Muscle of leg (tissue), 11 donors: ENCODE data around the gene GNB1L. TPM values are rescaled to one million over a fixed set of nuclear protein-coding genes. Genes with fewer than 3 reads are reported as not detected.

Source experiments
- DNase-seq: peaks from one replicate; pipeline ENCODE4 v3.0.0; 2013
- H3K27ac ChIP-seq: one replicate; pipeline ENCODE4 v1.5.1; 2013; ENCODE audit warnings: mild to moderate bottlenecking, low read length, control low read depth
- H3K27me3 ChIP-seq: one replicate; pipeline ENCODE4 v1.6.1; 2013; ENCODE audit warnings: low read length; ENCODE audit not compliant: control insufficient read depth, insufficient read depth
- H3K36me3 ChIP-seq: one replicate; pipeline ENCODE4 v1.6.1; 2013; ENCODE audit warnings: low read length; ENCODE audit not compliant: control insufficient read depth, insufficient read depth
- H3K4me1 ChIP-seq: one replicate; pipeline ENCODE4 v1.6.1; 2013; ENCODE audit warnings: low read length; ENCODE audit not compliant: control insufficient read depth, insufficient read depth
- H3K4me3 ChIP-seq: one replicate; pipeline ENCODE4 v1.5.1; 2013; ENCODE audit warnings: low read length, control low read depth
- H3K9me3 ChIP-seq: replicated peaks from 2 replicates; pipeline ENCODE4 v1.6.1; 2013; ENCODE audit warnings: low read depth, low read length; ENCODE audit not compliant: control insufficient read depth
- WGBS: methylation state at CpG from one replicate; pipeline ENCODE4 v1.1.5; 2013; ENCODE audit warnings: missing lambda C conversion rate; ENCODE audit not compliant: insufficient coverage; 5-methylcytosine and 5-hydroxymethylcytosine counted together
- polyA plus RNA-seq, 8 donors: library from polyadenylated mRNA; unstranded; fragments of 120-200 nt; gene quantifications; one replicate each; pipeline versions ENCODE4 v1.2.1 to v1.2.3, GENCODE V29; 2013; ENCODE audit warnings: inconsistent platforms in 1 of 8, low replicate concordance in 1 of 8; ENCODE audit not compliant: insufficient read length in 8 of 8, insufficient read depth in 1 of 8
- total RNA-seq: library from RNA; stranded (reverse); fragments of 120-200 nt; gene quantifications from one replicate; pipeline ENCODE4 v1.2.4, GENCODE V29; 2013

Gene GNB1L
- total and polyA plus RNA-seq, 9 donors = 3.0 to 6.9 (median 4.6) TPM

DNA sequence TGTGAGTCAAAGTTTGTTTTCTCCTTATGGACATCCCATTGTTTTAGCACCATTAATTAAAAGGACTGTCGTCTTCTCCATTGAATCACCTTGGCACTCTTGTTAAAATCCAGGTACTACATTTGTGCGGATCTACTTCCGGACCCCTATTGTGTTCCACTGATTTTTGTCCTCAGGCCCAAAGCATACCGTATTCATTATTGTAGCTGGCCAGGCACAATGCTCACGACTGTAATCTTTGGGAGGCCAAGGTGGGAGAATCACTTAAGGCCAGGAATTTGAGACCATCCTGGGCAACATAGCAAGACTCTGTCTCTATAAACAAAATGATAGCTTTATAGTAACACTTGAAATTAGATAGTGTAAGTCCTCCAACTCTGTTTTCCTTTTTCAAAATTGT is 8.9 kb upstream of the GNB1L start:
- no peaks in the 10 kb centered on the region for H3K27me3 ChIP-seq
- peaks cover 2% of the 10 kb centered on the region for H3K36me3 ChIP-seq
- DNase-seq = no peak
- no peaks in the 10 kb centered on the region for H3K9me3 ChIP-seq
- no peak overlapping the region for H3K27ac ChIP-seq
- no peak overlapping the region for H3K4me3 ChIP-seq
- 91% methylated on average over 4 of the region's 5 CpGs for WGBS
- H3K4me1 ChIP-seq = no peaks in the 10 kb centered on the region

GRCh38 chr22:19862619-19863246 is 8.1 kb upstream of the GNB1L start:
- Histone ChIP-seq H3K27ac (no peak overlapping the region), H3K4me3 (no peak overlapping the region), H3K27me3 (no peaks in the 10 kb centered on the region), H3K9me3 (no peaks in the 10 kb centered on the region), H3K4me1 (no peaks in the 10 kb centered on the region), H3K36me3 (peaks cover 2% of the 10 kb centered on the region)
- 100% methylated on average over 4 of the region's 13 CpGs for WGBS
- peak; percentile 47 for DNase-seq

GRCh38 chr22:19859861-19860510 is 5.3 kb upstream of the GNB1L start:
- no peak for DNase-seq
- no peak overlapping the region for H3K27ac ChIP-seq
- H3K27me3 ChIP-seq = no peaks in the 10 kb centered on the region
- 100% methylated on average over 5 of the region's 8 CpGs for WGBS
- peaks cover 10% of the 10 kb centered on the region for H3K4me1 ChIP-seq
- no peaks in the 10 kb centered on the region for H3K9me3 ChIP-seq
- no peak overlapping the region for H3K4me3 ChIP-seq
- peaks cover 2% of the 10 kb centered on the region for H3K36me3 ChIP-seq

GRCh38 chr22:19857382-19857781 is 2.7 kb upstream of the GNB1L start:
- Histone ChIP-seq H3K9me3 (no peaks in the 10 kb centered on the region), H3K36me3 (peaks cover 2% of the 10 kb centered on the region), H3K27me3 (no peaks in the 10 kb centered on the region), H3K4me3 (no peak overlapping the region), H3K4me1 (peaks cover 27% of the 10 kb centered on the region), H3K27ac (no peak overlapping the region)
- no peak for DNase-seq
- WGBS = no CpG with 5 or more reads among the region's 3 CpGs

DNA sequence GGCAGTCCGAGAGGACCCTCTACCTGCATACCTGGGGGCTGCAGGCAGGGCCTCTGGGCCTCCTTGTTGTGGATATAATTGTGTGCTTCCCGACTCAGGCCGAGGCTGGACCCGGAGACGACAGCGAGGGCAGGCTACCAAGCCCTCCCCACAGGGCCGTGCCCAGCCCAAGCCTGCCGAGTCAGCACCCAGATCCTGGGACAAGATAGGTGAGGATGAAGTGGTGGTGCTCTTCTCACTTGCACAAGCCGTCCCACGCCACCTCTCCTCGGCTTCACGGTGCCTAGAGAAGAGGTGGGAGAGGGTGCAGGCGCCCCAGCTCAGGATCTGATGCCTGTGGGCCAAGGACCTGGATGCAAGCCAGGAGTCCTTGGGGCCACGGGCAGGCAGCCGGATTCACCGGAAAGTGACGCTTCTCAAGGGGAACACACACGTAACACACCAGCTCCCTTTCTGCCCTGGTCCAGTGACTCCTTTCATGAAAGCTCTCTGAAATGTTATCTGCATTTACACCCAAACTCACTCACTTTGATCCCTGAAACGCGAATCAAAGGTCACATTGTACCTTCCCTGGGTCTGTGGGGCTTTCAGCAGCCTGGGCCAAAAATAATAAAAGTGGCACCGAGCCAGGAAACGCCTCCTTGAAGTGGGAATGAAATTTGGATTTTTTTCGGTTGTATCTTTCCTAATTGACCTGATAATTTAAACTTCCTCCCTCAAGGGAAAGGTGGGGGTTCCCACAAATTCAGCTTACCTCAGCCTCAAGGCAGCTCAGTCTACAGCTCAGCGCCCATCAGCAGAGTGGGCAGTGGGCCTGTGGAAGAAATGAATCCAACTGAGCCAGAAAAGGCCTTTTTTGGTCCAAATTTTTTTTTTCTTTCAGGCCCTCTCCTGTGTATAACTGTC is 1.1 kb upstream of the GNB1L start:
- Histone ChIP-seq H3K27ac (peak overlapping the region; percentile 89), H3K4me1 (peaks cover 28% of the 10 kb centered on the region), H3K9me3 (no peaks in the 10 kb centered on the region), H3K36me3 (peaks cover 17% of the 10 kb centered on the region), H3K27me3 (no peaks in the 10 kb centered on the region), H3K4me3 (peak overlapping the region; percentile 97)
- DNase-seq = peak; percentile 60
- 2% methylated on average over 12 of the region's 24 CpGs for WGBS

GRCh38 chr22:19853879-19854777 is 546 bp downstream of the GNB1L start:
- 2% methylated on average over 49 of the region's 49 CpGs for WGBS
- DNase-seq = no peak

GRCh38 chr22:19853058-19853878 is 1.4 kb downstream of the GNB1L start:
- Histone ChIP-seq H3K27ac (no peak overlapping the region), H3K4me3 (peak overlapping the region; percentile 97), H3K36me3 (peaks cover 34% of the 10 kb centered on the region), H3K27me3 (no peaks in the 10 kb centered on the region), H3K9me3 (no peaks in the 10 kb centered on the region), H3K4me1 (peaks cover 28% of the 10 kb centered on the region)
- 44% methylated on average over 11 of the region's 11 CpGs for WGBS
- DNase-seq = peak; percentile 21

More at GRCh38 chr22:19853879-19854777, 546 bp downstream of the GNB1L start:
- Histone ChIP-seq H3K36me3 (peaks cover 26% of the 10 kb centered on the region), H3K4me1 (peaks cover 28% of the 10 kb centered on the region), H3K9me3 (no peaks in the 10 kb centered on the region), H3K27me3 (no peaks in the 10 kb centered on the region), H3K27ac (peak overlapping the region; percentile 88), H3K4me3 (peak overlapping the region; percentile 97)

DNA sequence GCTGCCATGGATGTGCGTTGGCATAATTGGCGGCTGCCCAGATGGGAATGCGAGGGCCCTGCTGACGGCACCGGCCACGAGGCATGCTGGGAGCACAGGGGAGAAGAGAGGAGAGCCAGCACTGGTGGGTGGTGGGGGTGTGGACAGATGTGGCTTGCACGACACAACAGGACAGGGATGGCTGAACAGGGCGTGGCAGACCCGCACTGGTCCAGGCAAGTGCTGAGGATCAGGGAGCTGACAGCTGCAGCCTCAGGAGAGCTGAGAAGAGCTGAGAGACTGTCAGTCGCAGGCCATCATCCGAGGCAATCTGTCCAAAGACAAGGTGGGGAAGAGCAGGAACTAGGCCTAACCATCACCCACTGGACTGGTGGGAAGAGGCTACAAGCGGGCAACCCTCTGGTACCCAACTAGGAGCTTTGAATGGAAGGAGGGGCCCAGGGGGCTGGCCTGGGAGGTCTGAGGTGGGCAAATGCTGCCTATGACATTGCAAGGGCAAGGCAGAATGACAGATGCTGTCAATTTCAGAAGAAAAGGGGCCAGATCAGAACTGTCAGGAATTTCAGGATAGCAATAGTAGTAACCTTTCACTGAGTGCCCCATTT is 2.4 kb downstream of the GNB1L start:
- WGBS = 81% methylated on average over 11 of the region's 12 CpGs
- H3K4me3 ChIP-seq = no peak overlapping the region
- peaks cover 35% of the 10 kb centered on the region for H3K36me3 ChIP-seq
- peak; percentile 8 for DNase-seq
- H3K9me3 ChIP-seq = peaks cover under 1% of the 10 kb centered on the region
- peaks cover 28% of the 10 kb centered on the region for H3K4me1 ChIP-seq
- H3K27ac ChIP-seq = no peak overlapping the region
- no peaks in the 10 kb centered on the region for H3K27me3 ChIP-seq
